Gastroesophageal sphincter (tissue), 4 donors: ENCODE measurements around the gene CACNB4. TPM values are rescaled to one million over a fixed set of nuclear protein-coding genes. Genes with fewer than 3 reads are reported as not detected.
"Not testable (repeated sequence)": the region's sequence is repeated elsewhere in the genome, so short reads cannot be mapped to it uniquely, and the experiment has no call there.

Source experiments
- ATAC-seq: fragments of 150-250 bp; one replicate; pipeline ENCODE4 v1.9.1; 2016; ENCODE audit warnings: mild to moderate bottlenecking, moderate library complexity
- H3K27ac ChIP-seq, 4 donors: fragments of 200-600 bp; sonication (generic) in 3 of 4; 1 replicate in 3 of 4; 2 replicates in 1 of 4; pipeline ENCODE4 v1.5.1; 2016 to 2019
- H3K27me3 ChIP-seq: fragments of 200-600 bp; sonication (generic); one replicate; pipeline ENCODE4 v1.5.1; 2019
- H3K36me3 ChIP-seq, 2 donors: fragments of 200-600 bp; sonication (generic); one replicate each; pipeline ENCODE4 v1.5.1; 2019; ENCODE audit warnings: control low read depth in 1 of 2
- H3K4me1 ChIP-seq, 3 donors: fragments of 200-600 bp; sonication (generic); 1 replicate in 2 of 3; 2 replicates in 1 of 3; pipeline ENCODE4 v1.5.1; 2016 to 2019; ENCODE audit warnings: control low read depth in 2 of 3
- H3K4me3 ChIP-seq, 2 donors: fragments of 200-600 bp; sonication (generic); one replicate each; pipeline ENCODE4 v1.5.1; 2019; ENCODE audit warnings: mild to moderate bottlenecking in 1 of 2, moderate library complexity in 1 of 2
- H3K9me3 ChIP-seq, 3 donors: fragments of 200-600 bp; sonication (generic); one replicate each; pipeline ENCODE4 v1.5.1; 2017 to 2019; ENCODE audit warnings: control low read depth in 2 of 3
- EP300 ChIP-seq: sonication (generic); formaldehyde crosslinking; IDR thresholded peaks from one replicate; pipeline ENCODE4 v1.6.1; 2017; ENCODE audit warnings: antibody characterized with exemption, mild to moderate bottlenecking
- POLR2A ChIP-seq, 2 donors: fragments of 450-650 bp; IDR thresholded peaks; one replicate each; pipeline ENCODE4 v1.6.1; 2017; ENCODE audit warnings: antibody characterized with exemption in 2 of 2, mild to moderate bottlenecking in 2 of 2, moderate library complexity in 1 of 2
- POLR2AphosphoS5 ChIP-seq: sonication (generic); formaldehyde crosslinking; IDR thresholded peaks from one replicate; pipeline ENCODE4 v1.6.1; 2017; ENCODE audit warnings: antibody characterized with exemption
- WGBS, 2 donors: methylation state at CpG; one replicate each; pipeline ENCODE4 v1.1.5; 2018; ENCODE audit warnings: low coverage in 1 of 2; 5-methylcytosine and 5-hydroxymethylcytosine counted together
- total RNA-seq, 4 donors: library from RNA; depleted of rRNA; stranded (reverse); fragments of >200 nt; gene quantifications; one replicate each; pipeline ENCODE4 v1.1.0, GENCODE V29; 2016
- TF ChIP-seq, protein P1 (sequence below), 4 experiments: fragments of 200-600 bp in 2 of 4; fragments of 450-650 bp in 2 of 4; sonication (generic) in 1 of 4; IDR thresholded peaks; one replicate each; pipeline ENCODE4 v1.5.1; 2017 to 2019; ENCODE audit warnings: antibody characterized with exemption in 4 of 4, mild to moderate bottlenecking in 2 of 4, moderate library complexity in 2 of 4

Gene CACNB4
- total RNA-seq, 4 donors from 2014 or later: 1.4 to 5.4 (median 1.9) TPM

DNA sequence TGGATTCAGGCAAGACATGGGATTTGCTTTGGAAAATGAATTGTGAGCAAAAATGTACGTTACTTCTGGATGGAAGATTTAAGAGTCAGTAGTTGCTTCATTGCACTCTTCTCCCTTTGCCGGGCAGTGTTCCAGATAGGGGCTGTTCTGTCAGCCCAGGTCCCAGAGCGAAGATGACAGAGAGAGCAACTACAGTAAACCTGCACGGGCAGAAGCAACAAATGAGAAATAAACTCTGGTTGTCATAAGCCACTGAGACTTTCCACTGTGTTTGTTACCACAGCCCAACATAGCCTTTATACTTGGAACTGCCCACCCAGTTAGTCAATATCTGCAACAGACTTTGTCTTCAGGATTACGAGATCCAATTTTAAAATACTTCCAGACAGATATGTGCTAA is 83.3 kb downstream of the CACNB4 start:
- H3K4me1 ChIP-seq: no peaks in the 10 kb centered on the region
- 22 to 49% methylated on average over 5 of the region's 5 CpGs for WGBS, 2 donors
- no peak overlapping the region for H3K27ac ChIP-seq
- no peaks in the 10 kb centered on the region for H3K27me3 ChIP-seq
- H3K4me3 ChIP-seq: no peak overlapping the region
- no peak for ATAC-seq
- no peaks in the 10 kb centered on the region for H3K36me3 ChIP-seq
- no peaks in the 10 kb centered on the region for H3K9me3 ChIP-seq
- TF ChIP-seq, protein P1, sequence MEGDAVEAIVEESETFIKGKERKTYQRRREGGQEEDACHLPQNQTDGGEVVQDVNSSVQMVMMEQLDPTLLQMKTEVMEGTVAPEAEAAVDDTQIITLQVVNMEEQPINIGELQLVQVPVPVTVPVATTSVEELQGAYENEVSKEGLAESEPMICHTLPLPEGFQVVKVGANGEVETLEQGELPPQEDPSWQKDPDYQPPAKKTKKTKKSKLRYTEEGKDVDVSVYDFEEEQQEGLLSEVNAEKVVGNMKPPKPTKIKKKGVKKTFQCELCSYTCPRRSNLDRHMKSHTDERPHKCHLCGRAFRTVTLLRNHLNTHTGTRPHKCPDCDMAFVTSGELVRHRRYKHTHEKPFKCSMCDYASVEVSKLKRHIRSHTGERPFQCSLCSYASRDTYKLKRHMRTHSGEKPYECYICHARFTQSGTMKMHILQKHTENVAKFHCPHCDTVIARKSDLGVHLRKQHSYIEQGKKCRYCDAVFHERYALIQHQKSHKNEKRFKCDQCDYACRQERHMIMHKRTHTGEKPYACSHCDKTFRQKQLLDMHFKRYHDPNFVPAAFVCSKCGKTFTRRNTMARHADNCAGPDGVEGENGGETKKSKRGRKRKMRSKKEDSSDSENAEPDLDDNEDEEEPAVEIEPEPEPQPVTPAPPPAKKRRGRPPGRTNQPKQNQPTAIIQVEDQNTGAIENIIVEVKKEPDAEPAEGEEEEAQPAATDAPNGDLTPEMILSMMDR (IDR thresholded peaks at IDR 0.05): no peak
- TF ChIP-seq EP300 (no peak), POLR2A (IDR thresholded peaks at IDR 0.05) (no peak), POLR2AphosphoS5 (no peak)

DNA sequence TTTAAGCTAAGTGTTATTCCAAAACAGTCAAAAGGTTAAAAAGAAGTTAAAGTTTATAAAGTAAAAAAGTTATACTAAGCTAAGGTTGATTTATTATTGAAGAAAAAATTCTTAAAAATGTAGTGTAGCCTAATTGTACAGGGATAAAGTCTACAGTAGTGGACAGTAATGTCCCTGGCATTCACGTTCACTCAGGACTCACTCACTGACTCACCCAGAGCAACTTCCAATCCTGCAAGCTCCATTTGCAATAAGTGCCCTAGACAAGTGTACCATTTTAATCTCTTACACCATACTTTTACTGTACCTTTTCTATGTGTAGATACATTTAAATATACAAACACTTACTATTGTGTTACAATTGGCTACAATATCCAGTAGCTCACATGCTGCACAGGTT is 86.1 kb downstream of the CACNB4 start:
- WGBS, 2 donors: 33 to 52% methylated on average over 1 of the region's 1 CpG
- no peak overlapping the region for H3K4me3 ChIP-seq
- no peaks in the 10 kb centered on the region for H3K9me3 ChIP-seq
- H3K27ac ChIP-seq: no peak overlapping the region
- ATAC-seq: no peak
- no peaks in the 10 kb centered on the region for H3K36me3 ChIP-seq
- no peaks in the 10 kb centered on the region for H3K27me3 ChIP-seq
- no peaks in the 10 kb centered on the region for H3K4me1 ChIP-seq
- TF ChIP-seq POLR2AphosphoS5: no peak
- TF ChIP-seq EP300: no peak
- TF ChIP-seq, protein P1 (IDR thresholded peaks at IDR 0.05): no peak
- TF ChIP-seq POLR2A (IDR thresholded peaks at IDR 0.05): no peak

DNA sequence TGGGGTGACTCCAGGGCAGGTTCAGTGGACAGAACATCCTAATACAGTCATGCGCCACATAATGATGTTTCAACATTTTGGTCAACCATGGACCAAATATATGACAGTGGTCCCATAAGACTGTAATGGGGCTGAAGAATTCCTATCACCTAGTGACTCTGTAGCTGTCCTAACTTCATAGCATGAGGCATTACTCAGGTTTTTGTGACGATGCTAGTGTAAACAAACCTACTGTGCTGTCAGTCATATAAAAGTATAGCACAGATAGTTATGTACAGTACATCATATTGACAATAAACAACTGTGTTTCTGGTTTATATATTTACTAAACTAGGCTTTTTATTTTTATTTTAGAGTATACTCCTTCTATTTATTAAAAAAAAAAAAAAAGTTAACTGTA is 87.1 kb downstream of the CACNB4 start:
- Histone ChIP-seq H3K9me3 (no peaks in the 10 kb centered on the region), H3K36me3 (no peaks in the 10 kb centered on the region), H3K27me3 (no peaks in the 10 kb centered on the region), H3K4me3 (no peak overlapping the region), H3K27ac (no peak overlapping the region), H3K4me1 (no peaks in the 10 kb centered on the region)
- ATAC-seq: no peak
- TF ChIP-seq EP300: no peak
- TF ChIP-seq POLR2A (IDR thresholded peaks at IDR 0.05): no peak
- TF ChIP-seq POLR2AphosphoS5: no peak
- TF ChIP-seq, protein P1 (IDR thresholded peaks at IDR 0.05): no peak
- WGBS, 2 donors: 56 to 64% methylated on average over 1 of the region's 2 CpGs

DNA sequence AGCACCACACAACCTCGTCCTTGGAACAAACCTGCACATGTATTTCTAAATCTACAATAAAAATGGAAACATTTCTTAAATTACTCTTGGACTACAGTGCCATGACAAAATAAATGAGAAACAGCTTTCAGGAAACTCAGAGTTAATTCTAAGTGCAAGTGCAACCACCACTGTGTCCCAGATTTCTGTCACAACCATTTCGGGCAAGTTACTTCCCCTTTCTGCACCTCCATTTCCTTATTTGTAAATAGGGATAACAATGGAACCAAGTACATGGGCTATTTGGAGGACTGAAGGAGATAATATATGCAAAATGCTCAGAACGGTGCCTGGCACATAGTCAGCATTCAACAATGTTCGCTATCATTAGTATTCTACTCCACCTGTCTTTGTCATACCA is 93.2 kb downstream of the CACNB4 start:
- 63 to 81% methylated on average over 4 of the region's 4 CpGs for WGBS, 2 donors
- no peak for ATAC-seq
- H3K9me3 ChIP-seq: no peaks in the 10 kb centered on the region

DNA sequence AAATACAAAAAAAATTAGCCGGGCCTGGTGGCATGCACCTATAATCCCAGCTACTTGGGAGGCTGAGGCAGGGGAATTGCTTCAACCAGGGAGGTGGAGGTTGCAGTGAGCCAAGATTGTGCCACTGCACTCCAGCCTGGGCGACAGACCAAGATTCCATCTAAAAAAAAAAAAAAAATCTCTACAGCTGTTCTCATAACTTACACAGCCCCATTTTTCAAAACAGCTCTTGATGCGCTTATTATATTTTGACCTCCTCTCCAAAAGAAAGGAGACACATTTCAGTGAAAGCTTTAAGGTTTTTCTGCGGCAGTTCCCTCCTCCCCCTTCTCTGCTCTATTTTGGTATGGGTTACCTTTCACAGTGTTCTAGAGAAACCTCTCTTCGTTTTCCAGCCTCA is 95.6 kb downstream of the CACNB4 start:
- H3K27me3 ChIP-seq, H3K4me3 ChIP-seq, H3K36me3 ChIP-seq, H3K9me3 ChIP-seq, ATAC-seq: not testable (repeated sequence)
- Histone ChIP-seq H3K4me1 (peaks cover 4 to 30% (median 11%) of the 10 kb centered on the region in 3 donors), H3K27ac (peak overlapping the region; percentile 4 to 68 (median 50))
- 36 to 40% methylated on average over 5 of the region's 5 CpGs for WGBS, 2 donors

More for the DNA sequence above, 93.2 kb downstream of the CACNB4 start:
- H3K4me1 ChIP-seq: peaks cover 4 to 30% (median 11%) of the 10 kb centered on the region in 3 donors
- no peaks in the 10 kb centered on the region for H3K27me3 ChIP-seq
- H3K27ac ChIP-seq: no peak overlapping the region
- TF ChIP-seq, protein P1 (IDR thresholded peaks at IDR 0.05): no peak
- TF ChIP-seq POLR2A (IDR thresholded peaks at IDR 0.05) (no peak), EP300 (no peak), POLR2AphosphoS5 (no peak)
- no peak overlapping the region for H3K4me3 ChIP-seq
- H3K36me3 ChIP-seq: no peaks in the 10 kb centered on the region
